Activated CD4-positive, alpha-beta T cell treated with anti-CD3 and anti-CD28 coated beads, Interleukin-2, amount 10 ng/mL, durations not matched to agents 7 days and 5 days (primary cell): ENCODE measurements around the gene PLCH1. TPM values are rescaled to one million over a fixed set of nuclear protein-coding genes. Genes with fewer than 3 reads are reported as not detected.
"Not testable (repeated sequence)": the region's sequence is repeated elsewhere in the genome, so short reads cannot be mapped to it uniquely, and the experiment has no call there.

ENCODE experiments used
- CTCF ChIA-PET: fragments of 350-600 bp; sonication (Branson Sonifier 250); formaldehyde crosslinking; loops from one replicate; lab custom pipeline; 2021; ENCODE audit warnings: antibody characterized with exemption; lab: Charles Lee
- POLR2A ChIA-PET: fragments of 350-600 bp; sonication (Branson Sonifier 250); formaldehyde crosslinking; loops from one replicate; lab custom pipeline; 2021; ENCODE audit warnings: antibody characterized with exemption; lab: Charles Lee
- DNase-seq: peaks from one replicate; pipeline ENCODE4 v3.0.0-alpha.2; 2020
- H3K27ac Mint-ChIP-seq: one replicate; pipeline ENCODE4 v1.8.0; 2021; ENCODE audit warnings: mild to moderate bottlenecking, moderate library complexity, mixed read lengths
- H3K27me3 Mint-ChIP-seq: one replicate; pipeline ENCODE4 v1.8.0; 2021; ENCODE audit warnings: mixed read lengths
- H3K36me3 Mint-ChIP-seq: one replicate; pipeline ENCODE4 v1.8.0; 2021; ENCODE audit warnings: low read depth, mixed read lengths
- H3K4me1 Mint-ChIP-seq: one replicate; pipeline ENCODE4 v1.8.0; 2021; ENCODE audit warnings: mixed read lengths
- H3K4me3 Mint-ChIP-seq: one replicate; pipeline ENCODE4 v1.8.0; 2021; ENCODE audit warnings: mild to moderate bottlenecking, moderate library complexity, mixed read lengths
- H3K9me3 Mint-ChIP-seq: one replicate; pipeline ENCODE4 v1.8.0; 2021; ENCODE audit warnings: mixed read lengths
- total RNA-seq, 2 experiments: library from RNA; stranded (reverse); gene quantifications; one replicate each; pipeline ENCODE4 v1.2.3, GENCODE V29; 2021

The PLCH1 gene
- total RNA-seq, 2 experiments from 2014 or later, result 0.37 TPM

- H3K27me3 Mint-ChIP-seq, CTCF ChIA-PET, POLR2A ChIA-PET, H3K9me3 Mint-ChIP-seq, H3K36me3 Mint-ChIP-seq, DNase-seq, H3K27ac Mint-ChIP-seq, H3K4me3 Mint-ChIP-seq, H3K4me1 Mint-ChIP-seq: not testable (repeated sequence)
These were observed 124.3 kb downstream of the PLCH1 start for GRCh38 chr3:155620552-155620951.

- Mint-ChIP-seq H3K27me3 (no peaks in the 10 kb centered on the region), H3K36me3 (no peaks in the 10 kb centered on the region), H3K4me1 (no peaks in the 10 kb centered on the region), H3K27ac (no peak overlapping the region), H3K9me3 (peaks cover 5% of the 10 kb centered on the region), H3K4me3 (no peak overlapping the region)
- DNase-seq, result no peak
- POLR2A ChIA-PET, result no interaction called here
- CTCF ChIA-PET, result interaction anchor here (0.6 kb wide), 1 partner anchor 9 kb away, joined by 5 read pairs; no protein-coding TSS in a partner anchor
These were observed 125.6 kb downstream of the PLCH1 start for GRCh38 chr3:155619118-155619915.

GRCh38 chr3:155618543-155618942, 126.3 kb downstream of the PLCH1 start:
- H3K27me3 Mint-ChIP-seq, result no peaks in the 10 kb centered on the region
- H3K36me3 Mint-ChIP-seq, result no peaks in the 10 kb centered on the region

GRCh38 chr3:155617346-155617925, 127.4 kb downstream of the PLCH1 start:
- H3K27ac Mint-ChIP-seq, result no peak overlapping the region
- H3K27me3 Mint-ChIP-seq, result no peaks in the 10 kb centered on the region
- H3K4me3 Mint-ChIP-seq, result no peak overlapping the region
- CTCF ChIA-PET, result no interaction called here
- no peaks in the 10 kb centered on the region for H3K4me1 Mint-ChIP-seq
- DNase-seq, result no peak
- POLR2A ChIA-PET, result no interaction called here
- H3K36me3 Mint-ChIP-seq, result no peaks in the 10 kb centered on the region
- peaks cover 5% of the 10 kb centered on the region for H3K9me3 Mint-ChIP-seq

More at GRCh38 chr3:155618543-155618942, 126.3 kb downstream of the PLCH1 start:
- ChIA-PET POLR2A (no interaction called here), CTCF (no interaction called here)
- DNase-seq, result no peak
- Mint-ChIP-seq H3K4me3 (no peak overlapping the region), H3K9me3 (peaks cover 5% of the 10 kb centered on the region), H3K27ac (no peak overlapping the region), H3K4me1 (no peaks in the 10 kb centered on the region)

GRCh38 chr3:155615141-155615540, 129.7 kb downstream of the PLCH1 start:
- H3K27me3 Mint-ChIP-seq, H3K9me3 Mint-ChIP-seq, POLR2A ChIA-PET: not testable (repeated sequence)

GRCh38 chr3:155614410-155614809, 130.5 kb downstream of the PLCH1 start:
- H3K27ac Mint-ChIP-seq, H3K9me3 Mint-ChIP-seq, H3K36me3 Mint-ChIP-seq, POLR2A ChIA-PET, H3K4me1 Mint-ChIP-seq, DNase-seq, CTCF ChIA-PET, H3K4me3 Mint-ChIP-seq, H3K27me3 Mint-ChIP-seq: not testable (repeated sequence)

More at GRCh38 chr3:155615141-155615540, 129.7 kb downstream of the PLCH1 start:
- H3K4me3 Mint-ChIP-seq, CTCF ChIA-PET, DNase-seq, H3K27ac Mint-ChIP-seq, H3K36me3 Mint-ChIP-seq, H3K4me1 Mint-ChIP-seq: not testable (repeated sequence)

GRCh38 chr3:155611456-155611855, 133.4 kb downstream of the PLCH1 start:
- H3K9me3 Mint-ChIP-seq, result peaks cover 12% of the 10 kb centered on the region
- H3K4me1 Mint-ChIP-seq, result no peaks in the 10 kb centered on the region
- H3K27ac Mint-ChIP-seq, result no peak overlapping the region
- no peak for DNase-seq
- ChIA-PET CTCF (no interaction called here), POLR2A (no interaction called here)
- no peak overlapping the region for H3K4me3 Mint-ChIP-seq
- no peaks in the 10 kb centered on the region for H3K36me3 Mint-ChIP-seq
- H3K27me3 Mint-ChIP-seq, result no peaks in the 10 kb centered on the region

GRCh38 chr3:155609586-155609985, 135.3 kb downstream of the PLCH1 start:
- peaks cover 7% of the 10 kb centered on the region for H3K9me3 Mint-ChIP-seq
- H3K27me3 Mint-ChIP-seq, result peaks cover 3% of the 10 kb centered on the region
- DNase-seq, result no peak
- ChIA-PET POLR2A (interaction anchor here (0.7 kb wide), 1 partner anchor 961 kb away, joined by 3 read pairs; no protein-coding TSS in a partner anchor), CTCF (no interaction called here)
- H3K4me1 Mint-ChIP-seq, result no peaks in the 10 kb centered on the region
- no peaks in the 10 kb centered on the region for H3K36me3 Mint-ChIP-seq
- no peak overlapping the region for H3K4me3 Mint-ChIP-seq
- no peak overlapping the region for H3K27ac Mint-ChIP-seq

- no peak overlapping the region for H3K27ac Mint-ChIP-seq
- no peaks in the 10 kb centered on the region for H3K4me1 Mint-ChIP-seq
- POLR2A ChIA-PET, result no interaction called here
- peaks cover 3% of the 10 kb centered on the region for H3K27me3 Mint-ChIP-seq
- CTCF ChIA-PET, result no interaction called here
- DNase-seq, result no peak
- H3K36me3 Mint-ChIP-seq, result no peaks in the 10 kb centered on the region
- H3K4me3 Mint-ChIP-seq, result no peak overlapping the region
- peaks cover 7% of the 10 kb centered on the region for H3K9me3 Mint-ChIP-seq
These were observed 136.5 kb downstream of the PLCH1 start for GRCh38 chr3:155608228-155608920.

GRCh38 chr3:155607761-155608160, 137.1 kb downstream of the PLCH1 start:
- no peak overlapping the region for H3K27ac Mint-ChIP-seq
- POLR2A ChIA-PET, result interaction anchor here (0.5 kb wide), 1 partner anchor 1343 kb away, joined by 3 read pairs; no protein-coding TSS in a partner anchor
- CTCF ChIA-PET, result no interaction called here
- peaks cover 7% of the 10 kb centered on the region for H3K9me3 Mint-ChIP-seq
- H3K36me3 Mint-ChIP-seq, result no peaks in the 10 kb centered on the region
- H3K4me3 Mint-ChIP-seq, result no peak overlapping the region
- DNase-seq, result no peak
- H3K4me1 Mint-ChIP-seq, result no peaks in the 10 kb centered on the region
- H3K27me3 Mint-ChIP-seq, result peaks cover 3% of the 10 kb centered on the region

GRCh38 chr3:155605571-155605970, 139.3 kb downstream of the PLCH1 start:
- H3K4me3 Mint-ChIP-seq, result no peak overlapping the region
- ChIA-PET CTCF (interaction anchor here (0.6 kb wide), 2 partner anchors 83 to 121 kb away, joined by 3 to 4 read pairs; no protein-coding TSS in a partner anchor), POLR2A (no interaction called here)
- peaks cover 3% of the 10 kb centered on the region for H3K27me3 Mint-ChIP-seq
- no peaks in the 10 kb centered on the region for H3K4me1 Mint-ChIP-seq
- no peak overlapping the region for H3K27ac Mint-ChIP-seq
- peaks cover 5% of the 10 kb centered on the region for H3K9me3 Mint-ChIP-seq
- no peaks in the 10 kb centered on the region for H3K36me3 Mint-ChIP-seq
- DNase-seq, result no peak

- ChIA-PET POLR2A (no interaction called here), CTCF (no interaction called here)
- Mint-ChIP-seq H3K27me3 (peaks cover 6% of the 10 kb centered on the region), H3K4me1 (no peaks in the 10 kb centered on the region), H3K27ac (no peak overlapping the region), H3K4me3 (no peak overlapping the region), H3K36me3 (no peaks in the 10 kb centered on the region), H3K9me3 (peaks cover 5% of the 10 kb centered on the region)
- DNase-seq, result no peak
These were observed 139.9 kb downstream of the PLCH1 start for GRCh38 chr3:155604967-155605366.

- Mint-ChIP-seq H3K36me3 (no peaks in the 10 kb centered on the region), H3K27me3 (peaks cover 9% of the 10 kb centered on the region), H3K9me3 (peaks cover 2% of the 10 kb centered on the region), H3K27ac (no peak overlapping the region), H3K4me1 (no peaks in the 10 kb centered on the region), H3K4me3 (no peak overlapping the region)
- ChIA-PET CTCF (no interaction called here), POLR2A (no interaction called here)
- DNase-seq, result no peak
These were observed 140.7 kb downstream of the PLCH1 start for GRCh38 chr3:155604126-155604525.
